Lower leg skin (tissue), 3 donors: ENCODE results near the gene NFKBIE.

Experiments used
- POLR2A ChIP-seq, 2 donors: fragments of 450-650 bp; IDR thresholded peaks; one replicate each; pipeline ENCODE4 v1.6.1; 2016 to 2017; ENCODE audit warnings: antibody characterized with exemption in 2 of 2, mild to moderate bottlenecking in 1 of 2, moderate library complexity in 1 of 2
- TF ChIP-seq, protein P1 (sequence below), 3 donors: fragments of 450-650 bp; IDR thresholded peaks; one replicate each; pipeline ENCODE4 v1.5.1; 2016; ENCODE audit warnings: antibody characterized with exemption in 3 of 3, mild to moderate bottlenecking in 3 of 3, moderate library complexity in 2 of 3

DNA sequence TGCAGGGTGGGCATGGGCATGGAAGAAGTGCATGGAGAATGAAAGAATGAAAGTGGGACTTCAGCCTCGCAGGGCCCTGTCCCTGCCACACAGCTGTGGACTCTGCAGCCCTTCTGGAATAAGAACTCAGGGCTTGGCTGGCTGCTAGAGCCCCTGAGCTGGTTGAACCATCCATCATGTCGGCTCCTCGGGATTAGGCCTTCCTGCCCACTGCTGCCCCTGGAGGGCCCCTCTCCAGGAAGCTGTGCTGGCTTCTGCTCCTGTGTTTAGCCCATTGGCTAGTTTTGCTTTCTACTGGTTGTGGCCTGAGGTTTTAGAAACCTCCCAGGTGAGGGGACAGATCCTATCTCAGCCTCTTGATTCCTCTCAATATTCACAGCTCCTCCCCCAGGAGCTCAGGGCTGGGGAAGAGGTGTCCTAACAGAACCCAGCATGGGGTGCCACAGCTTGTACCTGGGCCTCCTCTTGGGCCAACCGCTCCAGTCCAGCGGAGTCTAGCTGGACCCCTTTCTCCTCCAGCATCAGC is 39.9 kb upstream of the NFKBIE start:
- TF ChIP-seq, protein P1, sequence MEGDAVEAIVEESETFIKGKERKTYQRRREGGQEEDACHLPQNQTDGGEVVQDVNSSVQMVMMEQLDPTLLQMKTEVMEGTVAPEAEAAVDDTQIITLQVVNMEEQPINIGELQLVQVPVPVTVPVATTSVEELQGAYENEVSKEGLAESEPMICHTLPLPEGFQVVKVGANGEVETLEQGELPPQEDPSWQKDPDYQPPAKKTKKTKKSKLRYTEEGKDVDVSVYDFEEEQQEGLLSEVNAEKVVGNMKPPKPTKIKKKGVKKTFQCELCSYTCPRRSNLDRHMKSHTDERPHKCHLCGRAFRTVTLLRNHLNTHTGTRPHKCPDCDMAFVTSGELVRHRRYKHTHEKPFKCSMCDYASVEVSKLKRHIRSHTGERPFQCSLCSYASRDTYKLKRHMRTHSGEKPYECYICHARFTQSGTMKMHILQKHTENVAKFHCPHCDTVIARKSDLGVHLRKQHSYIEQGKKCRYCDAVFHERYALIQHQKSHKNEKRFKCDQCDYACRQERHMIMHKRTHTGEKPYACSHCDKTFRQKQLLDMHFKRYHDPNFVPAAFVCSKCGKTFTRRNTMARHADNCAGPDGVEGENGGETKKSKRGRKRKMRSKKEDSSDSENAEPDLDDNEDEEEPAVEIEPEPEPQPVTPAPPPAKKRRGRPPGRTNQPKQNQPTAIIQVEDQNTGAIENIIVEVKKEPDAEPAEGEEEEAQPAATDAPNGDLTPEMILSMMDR (IDR thresholded peaks at IDR 0.05): no peak
- no peak for TF ChIP-seq POLR2A (IDR thresholded peaks at IDR 0.05)
